GM10847 (cell line): ENCODE data around the gene TNK1.

Source experiments
- POLR2A ChIP-seq: IDR thresholded peaks from 2 replicates; pipeline ENCODE4 v1.6.1; 2011; ENCODE audit not compliant: insufficient read length; ENCODE audit errors: extremely low read depth

TNK1 gene

DNA sequence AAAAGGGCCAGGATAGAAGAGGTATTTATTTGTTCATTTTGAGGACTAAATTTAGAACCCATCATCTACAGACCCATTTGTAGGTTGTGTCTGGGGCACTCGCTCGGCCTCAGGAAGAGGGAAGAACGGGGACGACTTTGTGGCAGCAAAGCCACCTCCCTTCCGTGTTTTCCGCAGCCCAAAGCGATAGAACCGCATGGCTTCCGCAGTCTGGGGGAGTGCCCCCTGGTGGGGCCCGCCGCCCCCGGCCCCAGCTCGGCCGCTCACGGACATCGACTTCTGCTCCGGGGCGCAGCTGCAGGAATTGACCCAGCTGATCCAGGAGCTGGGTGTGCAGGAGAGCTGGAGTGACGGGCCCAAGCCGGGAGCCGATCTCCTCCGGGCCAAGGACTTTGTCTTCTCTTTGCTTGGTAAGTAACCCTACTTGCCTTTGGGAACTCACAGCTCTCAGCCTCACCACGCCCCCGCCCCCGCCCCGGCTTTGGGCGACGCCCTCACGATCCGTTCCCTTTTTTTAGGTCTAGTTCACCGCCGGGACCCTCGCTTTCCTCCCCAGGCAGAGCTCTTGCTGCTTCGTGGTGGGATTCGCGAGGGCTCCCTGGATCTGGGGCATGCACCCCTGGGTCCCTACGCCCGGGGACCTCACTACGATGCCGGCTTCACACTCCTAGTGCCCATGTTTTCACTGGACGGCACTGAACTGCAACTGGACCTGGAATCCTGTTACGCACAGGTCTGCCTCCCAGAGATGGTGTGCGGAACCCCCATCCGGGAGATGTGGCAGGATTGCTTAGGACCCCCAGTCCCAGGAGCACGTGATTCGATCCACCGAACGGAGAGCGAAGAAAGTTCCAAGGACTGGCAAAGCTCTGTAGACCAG is 55.0 kb downstream of the TNK1 start:
- no peak for TF ChIP-seq POLR2A

GRCh38 chr17:7436556-7437368 is 55.9 kb downstream of the TNK1 start:
- no peak for TF ChIP-seq POLR2A

DNA sequence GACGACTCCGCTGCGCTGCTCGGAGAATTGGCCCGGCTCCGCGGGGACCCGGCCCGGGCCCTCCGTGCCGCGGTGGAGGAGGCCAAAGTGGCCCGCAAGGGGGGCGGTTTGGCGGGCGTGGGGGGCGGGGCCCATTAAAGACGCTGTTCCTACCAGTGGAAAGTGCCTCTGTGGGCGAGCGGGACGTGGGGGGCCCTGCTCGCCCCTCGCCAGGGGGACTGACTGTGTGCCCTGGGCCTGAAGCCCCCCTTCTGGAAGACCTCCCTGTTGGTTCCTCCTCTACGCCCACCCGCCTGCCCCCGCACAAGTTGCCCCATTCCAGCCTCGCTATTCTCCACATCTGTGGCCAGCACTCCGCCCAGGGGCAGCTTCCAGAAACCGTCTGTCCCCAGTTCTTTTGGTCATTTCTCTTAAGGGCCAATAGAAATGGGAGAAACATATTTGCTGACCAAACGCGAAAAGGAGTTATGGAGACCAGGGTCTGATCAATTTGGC is 56.5 kb downstream of the TNK1 start:
- TF ChIP-seq POLR2A = no peak

DNA sequence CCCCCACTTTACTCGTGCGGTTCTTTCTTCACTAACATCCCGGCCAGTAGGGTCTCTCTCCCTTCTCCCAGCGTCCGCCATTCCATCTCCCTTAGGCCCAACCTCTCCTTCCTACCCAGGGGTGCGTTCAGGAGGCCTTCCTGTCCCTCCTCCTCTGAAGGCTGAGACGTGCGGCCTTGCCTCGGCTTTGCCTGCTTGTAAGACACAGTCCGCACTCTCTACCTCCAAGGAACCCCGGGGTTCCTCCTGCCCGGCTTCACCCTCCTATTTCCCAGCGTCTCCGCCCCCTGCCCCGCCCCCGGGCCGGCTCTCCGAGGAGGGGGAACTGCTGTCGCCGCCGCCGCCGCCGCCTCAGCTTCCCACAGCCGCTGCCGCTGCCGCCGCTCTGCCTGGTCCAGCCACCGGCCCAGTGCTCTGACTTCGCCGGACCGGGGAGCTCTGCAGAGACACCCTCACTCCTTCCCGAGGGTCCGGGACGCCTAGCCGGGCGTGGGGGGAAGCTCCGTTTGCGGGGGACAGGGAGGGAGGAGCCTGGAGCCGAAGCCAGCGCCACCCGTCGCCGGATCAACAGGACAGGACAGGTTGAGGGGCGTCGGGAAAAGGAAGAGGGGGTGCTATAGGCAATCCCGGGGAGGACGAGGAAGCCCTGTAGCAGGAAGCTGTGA is 57.2 kb downstream of the TNK1 start:
- no peak for TF ChIP-seq POLR2A

GRCh38 chr17:7438656-7439460 is 58.0 kb downstream of the TNK1 start:
- TF ChIP-seq POLR2A = no peak
